ENCODE data around the gene CARNS1. TPM values are rescaled to one million over a fixed set of nuclear protein-coding genes. Genes with fewer than 3 reads are reported as not detected.
A peak's percentile ranks its signal among the peaks of the same experiment; 100 is the strongest.

Gene CARNS1
- total RNA-seq, 1 experiment from 2014 or later = 1.3 TPM

GRCh38 chr11:67464411-67465188, 49.1 kb downstream of the CARNS1 start (continued):
- TF ChIP-seq CTCF (IDR thresholded peaks at IDR 0.05) = no peak
- TF ChIP-seq, protein P1, sequence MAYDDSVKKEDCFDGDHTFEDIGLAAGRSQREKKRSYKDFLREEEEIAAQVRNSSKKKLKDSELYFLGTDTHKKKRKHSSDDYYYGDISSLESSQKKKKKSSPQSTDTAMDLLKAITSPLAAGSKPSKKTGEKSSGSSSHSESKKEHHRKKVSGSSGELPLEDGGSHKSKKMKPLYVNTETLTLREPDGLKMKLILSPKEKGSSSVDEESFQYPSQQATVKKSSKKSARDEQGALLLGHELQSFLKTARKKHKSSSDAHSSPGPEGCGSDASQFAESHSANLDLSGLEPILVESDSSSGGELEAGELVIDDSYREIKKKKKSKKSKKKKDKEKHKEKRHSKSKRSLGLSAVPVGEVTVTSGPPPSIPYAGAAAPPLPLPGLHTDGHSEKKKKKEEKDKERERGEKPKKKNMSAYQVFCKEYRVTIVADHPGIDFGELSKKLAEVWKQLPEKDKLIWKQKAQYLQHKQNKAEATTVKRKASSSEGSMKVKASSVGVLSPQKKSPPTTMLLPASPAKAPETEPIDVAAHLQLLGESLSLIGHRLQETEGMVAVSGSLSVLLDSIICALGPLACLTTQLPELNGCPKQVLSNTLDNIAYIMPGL (CRISPR knock-in tag; IDR thresholded peaks at IDR 0.05) = 0 out of 2 replicates have a peak, but pooled peaks have one; percentile 26
- TF ChIP-seq ZNF121 (CRISPR knock-in tag; IDR thresholded peaks at IDR 0.05) = no peak
- TF ChIP-seq SP1 (CRISPR knock-in tag; conservative IDR thresholded peaks at IDR 0.05) = 0 out of 2 replicates have a peak, but pooled peaks have one; percentile 28
- 0 out of 2 replicates have a peak, but pooled peaks have one; percentile 60 for TF ChIP-seq ZNF281 (CRISPR knock-in tag; IDR thresholded peaks at IDR 0.05)
- no peak for TF ChIP-seq NFYB (CRISPR knock-in tag; conservative IDR thresholded peaks at IDR 0.05; ENCODE audit: low read depth)
- no peak; the same call in 1 of the 2 replicates for TF ChIP-seq ARID4B (CRISPR knock-in tag; IDR thresholded peaks at IDR 0.05; ENCODE audit: borderline replicate concordance)
- TF ChIP-seq FOXP1 (CRISPR knock-in tag; IDR thresholded peaks at IDR 0.05; ENCODE audit: borderline replicate concordance) = no peak
- TF ChIP-seq SMAD3 (CRISPR knock-in tag; IDR thresholded peaks at IDR 0.05; ENCODE audit: borderline replicate concordance) = no peak
- peak; percentile 90 for TF ChIP-seq USF2 (CRISPR knock-in tag; IDR thresholded peaks at IDR 0.05)
- TF ChIP-seq MXD4 (CRISPR knock-in tag; IDR thresholded peaks at IDR 0.05; ENCODE audit: borderline replicate concordance) = no peak
- no peak for TF ChIP-seq ZBTB43 (CRISPR knock-in tag; IDR thresholded peaks at IDR 0.05)
- no peak for TF ChIP-seq ZNF396 (CRISPR knock-in tag; IDR thresholded peaks at IDR 0.05; ENCODE audit: borderline replicate concordance)
- 0 out of 2 replicates have a peak, but pooled peaks have one; percentile 19 for TF ChIP-seq ZNF232 (CRISPR knock-in tag; IDR thresholded peaks at IDR 0.05)
- TF ChIP-seq SMAD4 (CRISPR knock-in tag; IDR thresholded peaks at IDR 0.05) = no peak
- peak; percentile 73 for TF ChIP-seq USF1 (CRISPR knock-in tag; IDR thresholded peaks at IDR 0.05)
- TF ChIP-seq NR3C1 (CRISPR knock-in tag; conservative IDR thresholded peaks at IDR 0.05; ENCODE audit: low read depth) = no peak

Measured in WTC11 (cell line).